HG03175 (cell line): ENCODE measurements around the gene APCDD1L.

Experiments
- ATAC-seq: cut with Tn5 transposase; IDR thresholded peaks from one replicate; pipeline ENCODE4 v1.9.1; 2021; ENCODE audit warnings: mild to moderate bottlenecking, moderate library complexity; ENCODE audit not compliant: unreplicated experiment

APCDD1L gene

DNA sequence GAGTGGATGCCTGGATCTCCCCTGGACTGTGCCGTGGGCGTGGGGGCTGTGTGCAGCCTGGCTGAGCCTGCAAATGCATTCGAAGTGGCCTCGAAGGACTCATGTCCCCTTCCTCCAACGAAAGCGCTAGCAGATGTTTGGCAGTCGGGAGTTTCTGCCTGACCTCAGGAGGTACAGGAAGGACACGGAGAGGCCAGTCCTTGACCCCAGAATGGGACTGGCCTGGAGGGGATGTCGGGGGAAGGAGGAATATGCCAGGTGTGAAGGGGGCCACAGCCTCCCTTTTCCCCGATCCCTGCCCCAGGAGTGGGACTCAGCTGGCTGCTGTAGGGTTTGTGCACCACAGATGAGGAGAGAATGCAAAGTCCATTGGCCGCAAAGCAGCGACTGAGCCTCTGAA, 45.6 kb downstream of the APCDD1L start:
- no peak for ATAC-seq

DNA sequence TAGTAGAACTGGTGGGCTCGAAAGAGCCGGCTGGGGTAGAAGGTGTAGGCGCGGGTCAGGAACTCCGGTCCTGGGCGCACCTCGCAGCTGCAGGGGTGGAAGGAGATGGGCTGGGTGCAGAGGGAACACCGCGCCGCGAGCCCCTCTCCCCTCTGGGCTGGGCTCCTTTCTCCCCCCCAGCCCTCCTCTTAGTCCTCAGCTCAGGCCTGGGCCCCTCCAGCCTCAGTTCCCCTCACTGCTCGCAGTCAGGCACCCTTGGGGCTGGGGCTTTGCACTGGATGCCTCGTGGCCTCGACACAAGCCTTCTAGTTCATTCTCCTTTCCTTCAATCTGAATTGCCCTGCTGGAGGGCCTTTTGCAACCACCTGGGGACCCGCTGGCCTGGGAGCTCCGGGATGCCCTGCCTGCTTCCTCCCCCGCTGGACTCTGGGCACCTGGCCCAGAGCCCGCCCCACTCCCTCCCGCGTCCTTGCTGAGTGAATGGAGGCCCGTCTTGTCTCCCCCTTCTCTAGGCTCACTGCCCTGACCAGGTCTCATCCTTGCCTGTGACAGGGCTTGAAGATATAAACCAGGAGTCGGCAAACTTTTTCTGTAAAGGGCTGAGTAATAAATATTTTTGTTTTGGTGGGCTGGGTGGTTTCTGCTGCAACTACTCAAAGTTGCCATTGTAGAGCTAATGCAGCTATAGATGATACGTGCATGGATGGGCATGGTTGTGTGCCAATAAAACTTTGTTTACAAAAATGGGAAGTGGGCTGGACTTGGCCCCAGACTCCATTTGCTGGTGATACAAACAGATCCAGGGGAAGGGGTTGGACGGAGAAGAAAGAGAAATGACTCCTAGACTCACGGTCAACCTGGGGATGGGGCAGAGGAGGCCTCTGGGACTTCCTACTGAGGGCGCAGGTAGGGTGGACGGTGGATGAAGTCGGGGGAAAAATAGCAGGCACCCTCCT, 47.3 kb downstream of the APCDD1L start:
- no peak for ATAC-seq

DNA sequence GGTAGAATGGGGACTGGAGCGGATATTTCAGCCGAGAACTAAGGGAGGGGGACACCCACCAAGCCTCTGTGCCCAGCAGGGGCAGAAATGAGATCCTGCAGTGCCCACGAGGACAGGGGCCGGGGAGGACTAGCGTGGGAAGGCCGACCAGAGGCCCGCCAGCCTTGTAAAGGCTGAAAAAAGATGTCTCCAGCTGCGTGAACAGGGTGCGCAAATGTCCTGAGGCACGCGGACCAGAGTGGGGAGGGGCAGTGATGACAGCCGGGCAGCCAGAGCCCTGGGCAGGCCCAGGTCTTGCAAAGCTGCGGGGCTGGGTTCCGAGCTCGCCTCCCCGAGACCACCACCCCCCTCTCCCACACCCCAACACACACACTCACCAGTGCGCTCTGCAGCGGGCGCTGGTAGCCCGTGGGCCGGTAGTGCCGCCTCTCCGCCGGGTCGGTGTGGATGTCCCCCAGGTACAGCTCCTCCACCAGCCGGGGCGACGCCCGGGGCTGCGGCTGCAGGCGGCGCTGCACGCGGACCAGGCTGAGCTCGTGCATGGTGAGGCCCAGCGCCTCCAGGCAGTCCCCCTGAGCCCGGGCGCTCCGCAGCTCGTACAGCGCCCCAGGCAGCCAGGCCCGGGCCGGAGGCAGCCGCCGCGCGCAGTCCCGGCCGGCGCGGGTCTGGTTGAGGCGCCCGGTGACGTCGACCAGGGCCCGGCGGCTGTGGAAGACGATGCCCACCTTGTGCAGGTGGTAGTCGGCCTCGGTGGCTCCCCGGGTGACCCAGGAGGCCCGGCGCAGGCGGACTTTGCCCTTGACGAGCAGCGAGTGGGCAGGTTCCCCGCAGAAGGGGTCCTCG, 48.2 kb downstream of the APCDD1L start:
- ATAC-seq, result no peak

DNA sequence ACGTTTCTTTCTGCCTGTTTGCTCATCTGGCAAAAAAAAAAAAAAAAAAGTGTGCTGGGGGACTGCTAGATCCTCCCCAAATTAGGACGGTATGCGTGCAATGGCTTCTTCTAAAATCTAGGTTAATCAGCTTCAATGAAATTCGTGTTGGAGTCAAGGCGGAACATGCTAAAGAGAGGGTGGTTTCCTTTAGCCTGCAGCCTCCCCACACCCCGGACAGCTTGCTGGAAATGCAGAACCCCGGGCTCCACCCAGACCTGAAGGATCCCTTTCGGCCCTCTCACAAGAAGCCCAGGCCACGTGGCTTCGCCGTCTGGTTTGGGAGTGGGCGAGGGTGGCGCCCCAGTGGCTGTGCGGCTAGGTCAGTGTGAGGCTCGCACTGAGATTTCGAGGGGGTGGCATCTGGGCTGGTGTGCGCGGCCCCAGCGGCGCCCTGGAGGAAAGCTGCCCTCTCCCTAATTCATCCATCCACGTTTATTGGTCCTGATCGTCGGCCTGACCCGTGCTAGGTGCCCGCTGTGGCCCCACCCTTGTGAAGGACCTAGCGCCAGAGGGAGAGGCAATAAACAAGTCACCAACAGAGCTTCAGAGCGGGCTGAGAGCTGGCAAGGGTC, 49.0 kb downstream of the APCDD1L start:
- no peak for ATAC-seq

DNA sequence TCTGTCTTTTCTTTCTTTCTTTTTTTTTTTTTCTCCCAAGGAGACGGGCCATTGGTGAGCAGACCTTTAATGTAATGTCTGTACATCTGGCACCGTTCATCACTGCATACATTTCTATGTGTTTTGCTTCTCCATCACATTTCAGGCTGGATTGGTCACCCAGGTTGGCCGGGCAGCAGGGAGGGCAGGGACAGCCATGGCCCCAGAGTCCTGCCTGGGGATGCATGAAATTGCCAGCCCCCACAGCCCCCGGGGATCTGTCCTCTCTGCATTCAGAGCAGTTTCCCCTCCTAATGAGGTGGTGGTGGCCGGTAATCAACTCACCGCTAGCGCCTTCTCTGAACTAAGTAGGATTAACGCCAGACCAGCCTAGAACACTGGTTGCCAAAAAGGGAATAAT, 50.4 kb downstream of the APCDD1L start:
- no peak for ATAC-seq

DNA sequence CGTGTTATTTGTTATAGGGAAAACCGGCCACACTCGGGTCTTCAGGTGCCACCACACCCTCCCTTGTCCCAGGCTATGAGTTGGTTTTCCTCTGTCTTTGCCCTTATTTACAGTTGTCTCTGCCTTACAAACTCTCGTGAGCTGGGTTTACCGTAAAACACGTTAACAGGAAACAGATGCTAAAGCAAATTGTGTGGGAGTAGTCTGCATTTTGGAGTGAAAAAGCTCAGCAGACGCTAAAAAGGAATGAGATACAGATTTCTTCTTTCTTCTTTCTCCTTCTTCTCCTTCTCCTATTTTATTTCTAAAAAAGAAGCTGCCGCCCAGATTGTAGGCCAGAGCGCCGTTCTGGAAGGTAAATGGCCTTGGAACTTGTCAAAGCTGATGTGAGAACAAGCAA, 51.9 kb downstream of the APCDD1L start:
- ATAC-seq, result no peak

DNA sequence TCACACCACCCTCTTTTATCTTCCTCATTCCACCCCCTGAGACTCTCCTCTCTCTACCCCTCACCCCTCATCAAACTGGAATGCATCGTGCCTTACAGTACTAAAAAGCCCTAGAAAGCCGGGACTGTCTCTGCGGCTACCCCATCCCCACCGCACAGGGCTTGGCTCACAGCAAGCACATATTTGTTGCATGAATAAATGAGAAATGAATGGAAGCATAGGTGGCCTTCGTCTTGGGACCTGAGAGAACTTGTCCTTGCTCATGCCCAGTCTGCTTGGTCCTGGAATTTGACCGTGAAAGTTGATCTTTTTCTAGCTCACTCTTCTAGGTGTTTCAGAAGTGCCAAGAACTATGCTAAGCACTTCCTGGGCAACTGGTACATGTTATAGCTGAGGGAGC, 53.3 kb downstream of the APCDD1L start:
- no peak for ATAC-seq

DNA sequence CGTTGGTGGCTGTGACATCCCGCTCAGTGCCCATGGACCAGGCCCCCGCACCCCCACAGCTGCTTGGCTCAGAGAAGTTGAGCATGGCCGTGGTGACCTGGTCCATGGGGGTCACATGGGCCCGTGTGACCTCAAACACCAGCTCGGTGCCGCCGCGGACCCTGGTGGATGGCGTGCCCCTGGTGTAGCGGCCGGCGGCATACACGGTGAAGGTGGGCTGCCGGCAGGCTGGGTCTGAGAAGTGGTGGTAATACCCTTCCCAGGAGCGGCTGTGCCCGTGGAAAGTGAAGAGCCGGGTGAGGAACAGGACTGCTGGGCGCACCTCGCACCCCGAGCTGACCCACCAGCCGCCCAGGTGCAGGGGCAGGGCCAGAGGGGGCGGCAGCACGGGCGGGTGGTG, 54.1 kb downstream of the APCDD1L start:
- ATAC-seq, result no peak

DNA sequence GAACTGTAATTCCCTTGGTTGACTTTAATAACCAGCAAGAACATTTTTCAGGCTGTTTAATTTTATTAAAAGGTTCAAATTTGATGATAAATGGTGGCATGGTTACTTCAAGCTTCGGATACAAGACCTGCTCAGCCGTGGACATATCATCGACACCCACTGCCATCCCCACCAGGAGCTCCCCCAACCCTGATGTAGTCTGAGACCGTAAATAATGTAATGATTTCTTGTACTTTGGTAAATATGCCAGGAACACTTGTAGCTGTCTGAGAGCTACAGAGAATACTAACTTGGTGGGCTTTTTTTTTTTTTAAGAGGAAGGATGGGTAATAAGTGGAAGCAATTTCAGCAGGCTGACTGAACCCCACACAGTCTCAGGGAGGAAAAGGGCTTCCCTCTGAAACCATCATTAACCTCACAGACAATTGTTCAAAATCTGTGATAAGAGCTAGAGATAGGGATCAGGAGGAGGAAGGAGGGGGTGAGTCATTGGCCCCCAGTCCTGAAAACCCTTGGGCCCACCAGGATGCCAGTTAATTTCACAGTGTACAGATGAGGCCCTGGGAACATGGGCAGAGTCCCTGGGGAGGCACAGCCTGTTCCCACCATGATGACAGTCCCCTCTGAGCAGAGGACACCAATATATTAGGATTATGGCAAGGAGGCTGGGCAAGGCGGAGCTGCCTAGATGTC, 56.0 kb downstream of the APCDD1L start:
- ATAC-seq, result peak; percentile 40

DNA sequence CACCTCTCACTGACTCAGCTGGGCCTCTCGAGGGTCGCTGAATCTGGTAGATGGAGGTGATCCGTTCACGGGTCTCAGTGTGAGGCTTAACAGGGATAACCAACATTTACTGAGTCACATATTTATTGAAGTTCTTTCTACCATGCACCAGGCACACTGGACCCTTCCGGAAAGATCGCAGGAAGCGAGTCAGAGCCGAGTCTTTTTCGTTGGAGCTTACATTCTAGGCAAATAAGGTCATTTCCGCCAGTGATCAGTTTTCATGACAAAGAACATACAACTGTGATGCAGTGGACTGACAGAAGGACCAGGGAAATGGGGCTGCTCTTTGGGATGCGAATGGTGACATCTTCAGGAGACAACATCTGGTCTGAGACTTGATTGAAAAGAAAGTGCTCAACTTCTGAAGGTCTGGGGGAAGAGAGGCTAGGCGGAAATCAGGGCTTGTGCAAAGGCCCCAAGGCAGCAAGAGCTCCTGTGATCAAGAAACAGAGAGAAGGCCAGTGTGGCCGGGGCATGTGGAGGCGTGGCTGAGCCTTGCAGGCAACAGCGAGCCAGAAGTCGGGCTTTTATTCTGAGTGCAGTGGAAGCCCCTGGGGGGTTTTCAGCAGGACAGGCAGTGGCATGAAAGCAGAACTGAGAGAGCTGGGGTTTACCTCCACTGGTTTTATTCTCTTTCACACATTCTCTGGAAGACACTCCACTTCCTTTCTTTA, 56.7 kb downstream of the APCDD1L start:
- ATAC-seq, result peak; percentile 95

DNA sequence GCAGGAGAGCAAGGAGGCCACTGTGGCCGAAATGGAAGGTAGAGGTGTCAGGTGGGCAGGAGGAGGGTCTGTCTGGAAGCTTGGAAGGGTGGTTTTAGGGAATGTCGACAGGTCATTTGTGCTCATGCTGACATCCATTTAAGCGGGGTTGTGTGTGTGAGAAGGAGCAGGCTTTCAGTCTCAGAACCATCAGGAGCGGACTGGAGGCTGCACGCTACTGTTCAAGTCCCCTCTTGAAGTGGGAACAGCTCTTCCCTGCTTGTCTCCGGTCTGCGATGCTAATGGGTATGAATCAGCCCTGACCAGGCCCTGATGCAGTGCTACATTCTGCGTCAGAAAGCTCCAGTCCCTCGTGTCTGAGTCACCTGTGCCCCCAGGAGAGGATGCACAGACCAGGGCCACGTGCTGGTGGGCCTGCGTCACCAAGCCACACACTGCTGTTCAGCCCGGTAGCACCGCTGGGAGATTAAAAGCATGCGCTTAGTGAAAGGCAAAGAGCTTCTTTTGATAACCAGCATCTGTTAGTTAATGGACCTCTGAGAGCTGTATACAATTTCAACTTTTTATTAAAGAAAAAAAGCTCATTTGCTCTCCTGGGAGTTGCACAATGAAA, 58.0 kb downstream of the APCDD1L start:
- ATAC-seq, result no peak

DNA sequence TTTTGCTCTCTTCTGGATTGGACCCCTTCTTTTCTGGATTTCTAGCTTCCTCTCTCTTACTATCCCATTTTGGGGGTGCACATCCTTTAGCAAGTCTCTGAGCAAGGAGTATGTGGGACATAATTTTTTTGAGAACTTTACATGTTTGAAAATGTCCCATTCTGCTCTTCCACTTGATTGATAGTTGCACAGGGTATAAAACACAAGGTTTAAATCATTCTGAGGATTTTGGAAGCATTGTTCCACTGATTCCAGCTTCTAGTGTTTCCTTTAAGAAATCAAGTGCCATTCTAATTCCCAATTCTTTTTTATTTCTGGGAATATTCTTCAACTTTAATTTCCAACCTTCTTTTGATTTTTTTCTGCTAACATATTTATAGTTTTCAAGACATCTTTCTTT, 60.7 kb downstream of the APCDD1L start:
- no peak for ATAC-seq

DNA sequence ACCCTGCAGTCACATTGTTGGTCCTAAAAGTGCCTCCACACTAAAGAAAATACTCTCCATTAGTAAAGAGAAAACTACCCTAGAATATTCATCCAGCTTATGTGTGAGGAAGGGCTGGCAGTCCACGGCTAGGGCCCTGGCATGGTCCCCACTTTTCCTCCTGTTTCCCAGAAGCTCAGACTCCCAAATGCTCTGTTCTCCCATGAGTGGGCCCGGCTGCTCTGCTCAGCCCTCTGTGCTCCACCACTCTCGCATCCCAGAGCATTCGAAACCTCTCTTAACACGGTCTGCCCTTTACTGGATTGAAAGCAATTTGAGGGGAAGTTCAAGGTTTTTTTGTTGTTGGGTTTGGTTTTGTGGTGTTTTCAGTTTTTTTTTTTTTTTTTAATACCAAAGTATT, 61.8 kb downstream of the APCDD1L start:
- no peak for ATAC-seq

DNA sequence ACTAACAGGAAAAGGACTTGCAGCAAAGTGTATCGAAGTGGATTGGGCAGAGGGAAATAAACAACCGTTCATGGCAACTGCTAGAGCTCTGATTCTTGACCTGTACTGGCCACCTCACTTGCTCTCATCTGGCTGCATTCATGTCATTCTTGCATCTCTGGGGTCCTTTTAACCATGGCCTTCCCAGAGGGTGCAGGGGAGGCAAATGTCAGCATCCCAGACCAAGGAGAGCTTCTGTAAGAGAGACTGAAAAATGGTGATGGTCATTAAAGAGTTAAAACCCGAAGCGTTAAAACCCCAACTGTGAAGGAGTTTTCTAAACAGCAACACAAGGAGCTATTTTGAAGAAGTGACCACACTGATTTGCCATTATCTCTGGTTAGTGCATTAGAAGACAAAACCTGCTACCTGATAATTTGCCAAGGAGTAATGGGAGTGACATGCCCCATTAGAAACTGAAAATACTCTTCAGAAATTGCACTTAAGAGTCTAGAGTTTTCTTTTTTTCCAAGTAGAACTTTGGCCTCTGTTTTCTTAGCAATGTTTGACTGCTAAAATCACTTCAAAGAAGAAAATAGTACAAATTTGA, 62.4 kb downstream of the APCDD1L start:
- ATAC-seq, result no peak

DNA sequence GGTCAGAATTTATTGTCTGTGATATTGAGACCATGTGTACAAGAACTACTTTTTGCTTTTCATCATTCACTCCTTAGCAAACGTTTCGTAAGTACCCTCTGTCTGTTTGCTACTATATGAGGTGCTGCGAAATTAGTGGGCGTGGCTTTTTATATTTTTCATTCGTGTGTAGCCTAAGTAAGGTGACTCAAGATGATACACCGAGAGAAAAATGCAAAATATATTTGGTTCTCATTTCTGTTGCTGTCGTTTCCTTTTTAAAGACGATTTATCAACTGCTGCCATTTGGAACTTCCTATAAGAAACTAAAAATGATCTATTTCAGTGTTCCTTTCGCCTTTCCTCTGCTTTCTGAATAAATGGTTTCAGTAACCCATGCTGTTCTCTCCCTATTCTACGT, 64.9 kb downstream of the APCDD1L start:
- ATAC-seq, result peak; percentile 61

DNA sequence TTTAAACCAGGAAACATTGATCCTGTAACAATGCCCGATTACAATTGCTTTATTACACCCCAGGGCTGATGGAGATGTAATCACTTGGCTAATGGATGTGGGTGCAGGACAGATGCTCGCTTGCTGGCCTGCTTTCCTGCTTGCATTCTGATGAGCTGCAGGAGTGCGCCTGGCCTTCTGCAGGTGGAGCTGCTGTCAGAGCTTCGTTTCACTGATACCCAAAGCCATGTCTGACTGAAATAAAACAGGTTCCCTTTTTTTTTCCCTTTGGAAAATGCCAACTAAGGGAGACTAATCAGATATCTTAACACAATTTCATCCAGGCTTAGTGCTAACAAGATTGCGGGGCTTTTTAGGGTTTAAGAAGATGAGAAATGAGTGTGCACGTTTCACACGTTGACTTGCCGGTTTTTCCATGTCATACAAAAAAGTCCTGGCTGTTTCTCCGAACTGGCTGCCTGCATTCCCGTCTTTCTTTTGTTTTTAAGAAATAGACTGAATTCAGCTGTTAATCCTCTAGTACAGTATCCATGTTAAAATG, 65.4 kb downstream of the APCDD1L start:
- no peak for ATAC-seq

DNA sequence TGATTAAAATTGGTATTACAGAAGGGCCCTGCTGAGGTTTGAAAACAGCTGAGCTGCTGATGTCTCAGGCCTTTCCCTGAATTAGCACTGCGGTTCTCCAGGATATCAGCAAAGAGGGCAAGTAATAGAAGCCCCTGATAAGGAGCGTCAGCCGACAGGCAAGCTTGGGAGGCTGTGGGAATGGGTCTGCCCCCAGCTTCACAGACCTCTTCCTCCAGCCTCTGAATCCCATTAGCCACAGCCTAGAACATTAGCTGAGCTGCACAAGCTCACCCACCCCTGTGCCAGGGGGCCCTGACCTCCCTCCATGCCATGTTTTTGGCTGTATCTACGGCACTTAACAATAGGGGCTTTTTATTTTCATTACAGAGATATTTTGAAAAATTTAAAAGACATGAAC, 66.2 kb downstream of the APCDD1L start:
- ATAC-seq, result no peak

DNA sequence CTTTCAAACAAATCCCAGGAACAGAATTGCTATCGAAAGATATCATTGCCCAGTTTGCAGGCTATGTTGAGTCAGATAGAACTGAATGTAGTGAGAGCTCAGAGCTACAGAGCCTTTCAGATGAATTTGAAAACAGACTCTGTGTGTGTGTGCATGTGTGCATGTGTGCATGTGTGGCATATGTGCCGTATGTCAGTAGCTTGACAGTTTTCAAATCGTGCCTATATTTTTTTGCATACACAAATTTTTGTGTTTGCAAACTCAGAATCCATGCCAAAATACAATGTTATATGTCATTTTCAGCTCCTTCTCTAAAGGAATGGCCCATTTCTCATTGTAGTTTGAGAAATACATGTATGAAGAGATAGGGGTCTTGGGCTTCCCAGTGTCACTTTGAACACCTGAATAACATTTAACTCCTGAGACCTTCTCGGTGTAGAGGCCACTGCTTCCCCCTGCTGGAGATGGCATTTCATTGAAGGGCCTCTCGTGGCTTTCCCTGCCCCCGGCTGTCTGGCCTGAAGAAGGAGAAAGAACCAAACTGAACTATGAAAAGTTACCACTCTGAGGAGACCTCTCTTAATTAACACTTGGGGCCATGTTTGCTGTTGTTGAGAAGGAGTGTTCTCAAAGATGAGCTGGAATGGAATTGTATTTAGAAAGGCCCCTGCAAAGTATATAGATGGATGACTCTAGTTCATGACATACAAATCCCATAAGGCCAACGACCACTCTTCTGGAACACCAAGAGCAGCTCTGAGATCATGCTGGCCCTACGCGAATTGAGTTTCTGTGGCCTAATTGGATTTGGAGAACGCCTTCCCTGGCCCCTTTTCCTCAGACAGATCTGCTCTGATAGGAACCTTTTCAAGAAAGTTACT, 67.4 kb downstream of the APCDD1L start:
- ATAC-seq, result no peak
